IMR-90 (cell line): ENCODE data around the gene DHRS7C. TPM values are rescaled to one million over a fixed set of nuclear protein-coding genes. Genes with fewer than 3 reads are reported as not detected.

Source experiments
- ATAC-seq: fragments of 200-7000 bp; cut with Tn5 transposase; 2 replicates; pipeline ENCODE4 v1.9.1; 2020; ENCODE audit warnings: low read depth, mild to moderate bottlenecking, moderate library complexity
- BruUV-seq: library from RNA; stranded (reverse); fragments of 400-500 nt; replicated peaks from 2 replicates; lab custom pipeline; 2021; lab: Mats Ljungman, UMichigan
- CTCF ChIA-PET: fragments of 300-600 bp; formaldehyde crosslinking; extraction: SDS; loops from one replicate; lab custom pipeline; 2021; ENCODE audit warnings: antibody characterized with exemption; lab: Yijun Ruan, JAX
- POLR2A ChIA-PET: fragments of 300-600 bp; sonication (Branson Sonifier 250); formaldehyde crosslinking; loops from one replicate; lab custom pipeline; 2022; ENCODE audit warnings: antibody characterized with exemption; ENCODE audit not compliant: unreplicated experiment; lab: Charles Lee
- DNase-seq: peaks from one replicate; pipeline ENCODE4 v3.0.0; 2013
- H2AFZ ChIP-seq: replicated peaks from 2 replicates; pipeline ENCODE3; 2013; ENCODE audit warnings: low read length, mild to moderate bottlenecking; ENCODE audit not compliant: poor library complexity
- H2AK5ac ChIP-seq: 2 replicates; pipeline ENCODE4 v1.6.1; 2013; ENCODE audit warnings: low read depth, low read length, inconsistent platforms
- H2AK9ac ChIP-seq: replicated peaks from 2 replicates; pipeline ENCODE3; 2013; ENCODE audit warnings: mild to moderate bottlenecking, low read depth, low read length, moderate library complexity; ENCODE audit not compliant: poor library complexity
- H2BK120ac ChIP-seq: 2 replicates; pipeline ENCODE4 v1.6.1; 2013; ENCODE audit warnings: low read depth, low read length, inconsistent platforms
- H2BK15ac ChIP-seq: 3 replicates; pipeline ENCODE4 v1.6.1; 2013; ENCODE audit warnings: low read depth, low read length, inconsistent platforms
- H2BK20ac ChIP-seq: 2 replicates; pipeline ENCODE4 v1.6.1; 2013; ENCODE audit warnings: low read depth, mild to moderate bottlenecking, inconsistent platforms, low read length, moderate library complexity
- H2BK5ac ChIP-seq: 2 replicates; pipeline ENCODE4 v1.6.1; 2013; ENCODE audit warnings: mild to moderate bottlenecking, low read depth, low read length, inconsistent platforms; ENCODE audit not compliant: poor library complexity, severe bottlenecking
- H3K14ac ChIP-seq: replicated peaks from 2 replicates; pipeline ENCODE4 v1.6.1; 2013; ENCODE audit warnings: low read depth, low read length, inconsistent platforms
- H3K18ac ChIP-seq: 2 replicates; pipeline ENCODE4 v1.6.1; 2013; ENCODE audit warnings: low read depth, low read length, control low read depth
- H3K23ac ChIP-seq: 2 replicates; pipeline ENCODE4 v1.6.1; 2013; ENCODE audit warnings: low read depth, low read length, inconsistent platforms
- H3K27ac ChIP-seq: 2 replicates; pipeline ENCODE4 v1.5.1; 2013; ENCODE audit warnings: mild to moderate bottlenecking, control low read depth, low read length; ENCODE audit not compliant: insufficient read depth
- H3K27me3 ChIP-seq: 2 replicates; pipeline ENCODE4 v1.6.1; 2013; ENCODE audit warnings: low read length; ENCODE audit not compliant: control insufficient read depth, insufficient read depth
- H3K36me3 ChIP-seq: 2 replicates; pipeline ENCODE4 v1.6.1; 2013; ENCODE audit warnings: low read length, mixed read lengths; ENCODE audit not compliant: control insufficient read depth, insufficient read depth
- H3K4ac ChIP-seq: 2 replicates; pipeline ENCODE4 v1.6.1; 2013; ENCODE audit warnings: low read depth, low read length, inconsistent platforms
- H3K4me1 ChIP-seq: 2 replicates; pipeline ENCODE4 v1.6.1; 2013; ENCODE audit warnings: low read length, mixed read lengths; ENCODE audit not compliant: control insufficient read depth, insufficient read depth
- H3K4me2 ChIP-seq: 2 replicates; pipeline ENCODE4 v1.6.1; 2013; ENCODE audit warnings: low read depth, mild to moderate bottlenecking, control low read depth, low read length, moderate library complexity
- H3K4me3 ChIP-seq: 2 replicates; pipeline ENCODE4 v1.5.1; 2013; ENCODE audit warnings: low read depth, mild to moderate bottlenecking, control low read depth, low read length, moderate library complexity; ENCODE audit not compliant: insufficient read depth
- H3K56ac ChIP-seq: 2 replicates; pipeline ENCODE4 v1.6.1; 2013; ENCODE audit warnings: low read length, inconsistent platforms; ENCODE audit not compliant: insufficient read depth; ENCODE audit errors: extremely low read depth
- H3K79me1 ChIP-seq, 2 experiments: 2 replicates each; pipeline ENCODE4 v1.6.1; 2013; ENCODE audit warnings: low read length in 2 of 2, inconsistent platforms in 1 of 2, low read depth in 1 of 2
- H3K9ac ChIP-seq: 2 replicates; pipeline ENCODE4 v1.6.1; 2013; ENCODE audit warnings: low read depth, low read length, control low read depth
- H3K9me1 ChIP-seq: 2 replicates; pipeline ENCODE4 v1.6.1; 2013; ENCODE audit warnings: low read length, inconsistent platforms; ENCODE audit not compliant: insufficient read depth
- H3K9me3 ChIP-seq: 2 replicates; pipeline ENCODE4 v1.6.1; 2013; ENCODE audit warnings: low read length; ENCODE audit not compliant: control insufficient read depth, insufficient read depth
- H4K20me1 ChIP-seq: 2 replicates; pipeline ENCODE4 v1.6.1; 2013; ENCODE audit warnings: low read length, inconsistent platforms; ENCODE audit not compliant: insufficient read depth
- H4K5ac ChIP-seq: 2 replicates; pipeline ENCODE4 v1.6.1; 2013; ENCODE audit warnings: mild to moderate bottlenecking, low read depth, low read length, control low read depth
- H4K8ac ChIP-seq, 2 experiments: 2 replicates each; pipeline ENCODE4 v1.6.1; 2013; ENCODE audit warnings: low read depth in 2 of 2, low read length in 2 of 2, control low read depth in 1 of 2, inconsistent platforms in 1 of 2
- H4K91ac ChIP-seq: 2 replicates; pipeline ENCODE4 v1.6.1; 2013; ENCODE audit warnings: low read depth, low read length, inconsistent platforms; ENCODE audit not compliant: insufficient read depth
- NFE2L2 ChIP-seq: fragments of 150-350 bp; IDR thresholded peaks from 2 replicates; pipeline ENCODE4 v1.6.1; 2016; ENCODE audit warnings: low read depth, mild to moderate bottlenecking, low read length
- POLR2A ChIP-seq: IDR thresholded peaks from 2 replicates; pipeline ENCODE4 v1.6.1; 2012; ENCODE audit warnings: mild to moderate bottlenecking, low read depth, low read length
- WGBS, 2 experiments: methylation state at CpG; one replicate each; pipeline versions ENCODE4 v1.1.5 to v1.1.7; 2013; ENCODE audit warnings: missing lambda C conversion rate in 2 of 2; ENCODE audit not compliant: insufficient read length in 1 of 2; ENCODE audit errors: extremely low coverage in 2 of 2; 5-methylcytosine and 5-hydroxymethylcytosine counted together
- dilution Hi-C: fragments of 300-500 bp; cut with HindIII; formaldehyde crosslinking; loops from one replicate; pipeline ENCODE4 v1.14.3; 2018; ENCODE audit warnings: low sequenced_read_pairs; ENCODE audit not compliant: unreplicated experiment
- in situ Hi-C: fragments of 300-500 bp; cut with MboI; formaldehyde crosslinking; loops from 3 replicates; pipeline ENCODE4 v1.14.3; 2019; ENCODE audit warnings: low sequenced_read_pairs, inconsistent platforms, mixed read lengths
- intact Hi-C: fragments of 100-400 bp; cut with micrococcal nuclease; formaldehyde crosslinking; loops from 2 replicates; pipeline ENCODE4 v1.10.0; 2022
- polyA plus RNA-seq, 3 experiments: library from polyadenylated mRNA; depleted of rRNA; stranded (reverse); fragments of >200 nt; gene quantifications; 2 replicates each; pipeline ENCODE4 v1.2.3, GENCODE V29; 2012; ENCODE audit warnings: low replicate concordance in 1 of 3
- total RNA-seq: library from RNA; depleted of rRNA; stranded (reverse); fragments of >200 nt; gene quantifications from 2 replicates; pipeline ENCODE4 v1.2.3, GENCODE V29; 2012
- TF ChIP-seq, protein P1 (sequence below): fragments of 150-350 bp; IDR thresholded peaks from 2 replicates; pipeline ENCODE4 v1.6.1; 2017; ENCODE audit warnings: mild to moderate bottlenecking, antibody characterized with exemption, low read length, low read depth

The DHRS7C gene
- total and polyA plus RNA-seq, 2 of the 4 experiments (the other 2 are of a cell fraction): not detected

DNA sequence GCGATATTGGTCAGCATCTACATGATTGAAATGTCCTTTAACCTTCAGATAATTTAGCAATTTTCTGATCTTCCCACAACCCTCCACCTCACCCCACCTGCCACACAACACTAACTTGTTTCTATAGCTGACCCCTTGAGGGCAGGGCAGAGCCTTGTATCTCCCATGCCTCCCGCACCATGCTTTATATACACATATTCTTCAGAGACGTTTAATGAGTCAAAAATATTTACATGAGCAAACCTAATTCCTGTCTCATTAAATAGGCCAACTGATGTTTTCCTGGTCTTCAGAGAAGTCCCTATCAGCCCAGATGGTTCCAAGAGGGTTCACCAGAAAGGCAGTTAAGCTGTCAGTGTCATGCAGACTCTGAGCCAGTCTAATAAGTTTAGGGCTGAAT lies 6.6 kb upstream of the DHRS7C start:
- Histone ChIP-seq H3K4me1 (no peaks in the 10 kb centered on the region), H4K91ac (no peak overlapping the region), H3K9me3 (no peaks in the 10 kb centered on the region), H4K20me1 (no peaks in the 10 kb centered on the region), H3K4me2 (no peak overlapping the region), H3K23ac (no peak overlapping the region), H4K8ac (no peak overlapping the region), H2BK120ac (no peak overlapping the region), H2BK20ac (no peak overlapping the region), H3K9ac (no peak overlapping the region), H3K36me3 (no peaks in the 10 kb centered on the region), H2BK5ac (no peak overlapping the region), H2AK9ac (no peak overlapping the region), H4K5ac (no peak overlapping the region), H3K18ac (no peak overlapping the region), H3K56ac (no peak overlapping the region), H2AK5ac (no peak overlapping the region), H2AFZ (no peak overlapping the region), H3K4me3 (no peak overlapping the region), H2BK15ac (no peak overlapping the region), H3K27me3 (no peaks in the 10 kb centered on the region), H3K14ac (no peak overlapping the region), H3K27ac (no peak overlapping the region), H3K79me1 (no peaks in the 10 kb centered on the region), H3K9me1 (no peaks in the 10 kb centered on the region), H3K4ac (no peak overlapping the region)
- TF ChIP-seq POLR2A: no peak
- TF ChIP-seq, protein P1, sequence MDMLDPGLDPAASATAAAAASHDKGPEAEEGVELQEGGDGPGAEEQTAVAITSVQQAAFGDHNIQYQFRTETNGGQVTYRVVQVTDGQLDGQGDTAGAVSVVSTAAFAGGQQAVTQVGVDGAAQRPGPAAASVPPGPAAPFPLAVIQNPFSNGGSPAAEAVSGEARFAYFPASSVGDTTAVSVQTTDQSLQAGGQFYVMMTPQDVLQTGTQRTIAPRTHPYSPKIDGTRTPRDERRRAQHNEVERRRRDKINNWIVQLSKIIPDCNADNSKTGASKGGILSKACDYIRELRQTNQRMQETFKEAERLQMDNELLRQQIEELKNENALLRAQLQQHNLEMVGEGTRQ: no peak
- TF ChIP-seq NFE2L2: no peak
- 64% methylated on average over 3 of the region's 3 CpGs; no CpG with 5 or more reads in 1 of the 2 experiments for WGBS, 2 experiments
- no TSS peak for BruUV-seq
- dilution Hi-C loops (no loop called here), intact Hi-C loops (no loop called here), in situ Hi-C loops (no loop called here)
- ATAC-seq (no peak), DNase-seq (no peak)
- POLR2A ChIA-PET: no interaction called here
- CTCF ChIA-PET: no interaction called here
